K562 treated with DMSO at 1 percent for 48 hours (cell line): ENCODE results near the gene STAM. TPM values are rescaled to one million over a fixed set of nuclear protein-coding genes. Genes with fewer than 3 reads are reported as not detected.

Experiments
- total RNA-seq: library from RNA; unstranded; fragments of 300-600 nt; gene quantifications from 2 replicates; pipeline ENCODE4 v1.2.3, GENCODE V29; 2022; ENCODE audit warnings: low replicate concordance; ENCODE audit errors: extremely low read depth

Gene STAM
- total RNA-seq, result not detected in 2 replicates

DNA sequence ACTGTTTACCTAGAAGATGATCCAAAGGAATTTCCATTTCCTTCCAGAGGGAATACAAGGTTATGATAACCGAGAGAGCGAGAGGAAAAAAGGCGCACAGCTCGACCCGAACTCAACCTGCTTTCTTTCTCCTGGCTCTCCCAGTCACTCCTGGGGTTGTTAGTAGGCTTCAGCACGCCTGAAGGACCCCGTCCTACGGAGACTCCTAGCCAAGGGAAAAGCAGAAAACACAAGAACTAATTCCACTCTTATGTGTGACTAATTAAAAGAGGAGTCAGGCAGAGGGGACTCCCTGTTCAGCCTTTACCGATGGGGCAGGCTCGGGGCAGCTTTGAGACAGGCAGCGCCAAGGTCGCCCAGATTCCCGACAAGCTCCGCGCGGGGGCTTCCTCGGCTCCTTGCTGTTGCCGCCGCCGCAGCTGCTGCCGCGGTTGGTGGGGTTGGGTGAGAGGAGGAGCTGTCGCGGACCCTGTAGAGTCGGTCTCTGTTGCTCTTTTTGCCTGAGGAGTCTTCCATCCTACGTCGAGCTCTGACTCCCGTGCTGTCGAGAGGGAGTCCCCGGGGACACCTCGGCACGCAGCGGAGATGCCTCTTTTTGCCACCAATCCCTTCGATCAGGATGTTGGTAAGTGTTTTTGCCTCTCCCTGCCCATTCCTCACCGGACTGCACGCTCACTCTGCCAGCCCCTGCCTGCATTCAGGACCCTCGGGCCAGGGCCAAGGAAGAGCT lies at the start of gene STAM:
STAM (plus strand) TSS at position 397 of the 730 bp plus-strand sequence; CDS start at position 586, 189 bp downstream.

DNA sequence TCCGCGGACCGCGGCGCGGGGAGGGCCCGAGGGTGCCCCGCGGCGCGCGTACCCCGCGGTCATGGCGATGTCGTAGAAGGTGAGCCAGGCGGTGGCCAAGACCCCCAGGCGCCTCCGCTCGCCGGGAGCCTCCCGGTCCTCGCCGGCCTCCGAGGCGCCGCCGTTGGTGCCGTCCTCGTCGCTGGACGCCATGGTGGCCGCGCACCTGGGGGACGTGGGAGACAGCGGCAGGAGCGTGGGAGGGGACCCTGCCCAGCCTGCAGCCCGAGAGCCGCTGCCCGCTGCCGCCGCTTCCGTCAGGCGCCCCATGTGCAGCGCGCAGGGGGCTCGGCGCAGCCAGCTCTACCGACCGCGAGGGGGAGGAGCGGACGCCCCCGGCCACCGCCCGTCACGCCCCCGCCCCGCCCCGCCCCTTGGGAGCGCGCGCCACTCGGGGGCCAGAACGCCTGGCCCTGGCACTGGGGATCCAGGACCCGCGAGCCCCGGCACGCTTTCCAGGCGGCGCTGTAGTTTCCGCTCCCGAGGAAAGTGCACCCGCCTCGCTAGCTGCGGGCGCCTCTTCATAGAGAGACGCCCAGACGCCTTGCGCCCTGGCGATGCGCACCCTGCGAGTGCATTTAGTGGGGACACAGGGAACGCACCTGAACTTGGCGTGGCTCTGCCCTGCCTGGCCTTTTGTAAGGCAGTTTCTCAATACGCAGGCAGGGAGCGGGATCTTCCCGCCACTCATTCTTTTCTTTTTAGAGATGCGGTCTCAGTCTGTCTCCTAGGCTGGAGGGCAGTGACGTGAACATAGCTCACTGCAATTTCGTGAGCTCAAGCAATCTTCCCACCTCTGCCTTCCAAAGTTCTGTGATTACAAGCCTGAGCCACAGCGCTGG lies 26.7 kb upstream of the STAM start, which contains the start of gene HACD1:
HACD1 (minus strand) TSS at position 344 of the 881 bp plus-strand sequence; CDS start at position 309, 35 bp downstream.

DNA sequence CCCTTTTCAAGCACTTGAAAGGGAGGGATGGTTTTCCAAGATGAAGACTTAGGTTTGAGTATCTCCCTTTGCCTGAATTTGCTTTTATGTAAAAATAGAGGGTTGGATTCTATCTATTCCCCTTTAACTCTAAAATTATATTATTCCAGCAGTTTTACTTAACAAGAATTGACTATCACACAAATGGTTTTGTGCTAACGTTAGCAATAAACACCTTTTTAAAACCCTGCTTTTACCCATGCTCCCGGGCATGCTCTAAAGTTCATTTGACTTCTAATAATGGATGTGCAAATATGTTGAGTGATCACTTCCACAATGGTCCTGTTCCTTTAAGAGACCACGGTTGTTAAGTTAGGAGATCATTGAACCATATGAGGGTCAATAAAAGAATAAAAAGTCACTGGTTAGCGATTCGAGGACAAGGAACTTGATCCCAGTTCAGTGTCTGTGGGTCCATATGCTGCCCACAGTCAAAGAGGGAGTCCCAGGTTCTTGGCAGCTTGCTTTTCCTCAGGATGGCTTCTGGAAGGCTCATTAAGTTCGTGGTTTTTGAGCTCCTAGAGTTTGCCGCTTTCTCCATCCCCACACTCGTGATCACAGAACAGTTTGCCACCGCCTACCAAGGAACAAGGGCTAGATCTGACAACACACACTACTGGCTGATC lies 108.0 kb downstream of the STAM start, which contains the start of gene TMEM236:
TMEM236 (plus strand) TSS at position 421 of the 665 bp plus-strand sequence; CDS start at position 516, 95 bp downstream.

Other genes starting within 250 kb of the STAM start
- not detected in 2 replicates for gene ST8SIA6, start 189.6 kb upstream of the STAM start, total RNA-seq
- not detected in 2 replicates for gene HACD1, start 26.8 kb upstream of the STAM start, total RNA-seq
- gene TMEM236, start 108.0 kb downstream of the STAM start, total RNA-seq, result not detected in 2 replicates
- gene MRC1, start 165.2 kb downstream of the STAM start, total RNA-seq, result not detected in 2 replicates